ENCODE measurements around the gene CDCP1.
"Not testable (repeated sequence)": the region's sequence is repeated elsewhere in the genome, so short reads cannot be mapped to it uniquely, and the experiment has no call there.

CDCP1 gene

DNA sequence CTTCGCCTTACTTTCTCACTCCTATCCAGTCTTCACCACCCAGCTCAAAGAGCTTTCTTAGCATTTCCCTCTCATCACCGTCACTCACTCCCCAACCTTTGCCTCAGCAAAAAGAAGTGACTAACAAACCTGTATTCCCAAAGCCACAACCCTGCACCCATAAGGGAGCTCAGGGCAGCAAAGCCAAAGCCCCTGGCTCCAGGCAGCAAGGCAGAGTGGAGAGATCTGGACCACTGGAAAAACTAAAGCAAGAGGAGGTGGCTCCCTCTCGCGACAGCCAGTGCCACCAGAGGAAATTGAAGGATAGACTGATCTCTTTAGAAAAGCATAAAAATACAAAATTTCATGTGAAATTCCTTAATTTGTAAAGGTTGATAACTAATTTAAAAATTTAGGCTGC lies 25.1 kb upstream of the CDCP1 start:
- no peak for DNase-seq (ENCODE audit: low read depth)

DNA sequence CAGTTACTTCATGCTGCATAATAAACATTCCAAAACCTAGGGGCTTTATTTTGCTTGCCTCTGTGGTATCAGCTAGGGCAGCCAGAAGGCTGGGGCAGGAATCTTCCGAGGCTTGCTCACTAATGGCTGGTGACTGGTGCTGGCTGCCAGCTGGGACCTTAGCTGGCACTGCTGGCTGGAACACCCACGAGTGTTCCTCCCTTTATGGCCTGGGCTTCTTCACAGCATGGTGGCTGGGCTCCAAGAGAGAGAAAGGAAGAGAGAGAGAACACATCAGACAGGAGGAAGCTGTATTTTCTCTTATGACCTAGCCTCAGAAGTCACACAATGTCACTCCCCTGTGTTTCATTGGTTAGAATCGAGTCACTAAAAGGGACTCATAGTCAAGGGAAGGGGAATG lies 23.9 kb upstream of the CDCP1 start:
- DNase-seq (ENCODE audit: low read depth) = no peak

DNA sequence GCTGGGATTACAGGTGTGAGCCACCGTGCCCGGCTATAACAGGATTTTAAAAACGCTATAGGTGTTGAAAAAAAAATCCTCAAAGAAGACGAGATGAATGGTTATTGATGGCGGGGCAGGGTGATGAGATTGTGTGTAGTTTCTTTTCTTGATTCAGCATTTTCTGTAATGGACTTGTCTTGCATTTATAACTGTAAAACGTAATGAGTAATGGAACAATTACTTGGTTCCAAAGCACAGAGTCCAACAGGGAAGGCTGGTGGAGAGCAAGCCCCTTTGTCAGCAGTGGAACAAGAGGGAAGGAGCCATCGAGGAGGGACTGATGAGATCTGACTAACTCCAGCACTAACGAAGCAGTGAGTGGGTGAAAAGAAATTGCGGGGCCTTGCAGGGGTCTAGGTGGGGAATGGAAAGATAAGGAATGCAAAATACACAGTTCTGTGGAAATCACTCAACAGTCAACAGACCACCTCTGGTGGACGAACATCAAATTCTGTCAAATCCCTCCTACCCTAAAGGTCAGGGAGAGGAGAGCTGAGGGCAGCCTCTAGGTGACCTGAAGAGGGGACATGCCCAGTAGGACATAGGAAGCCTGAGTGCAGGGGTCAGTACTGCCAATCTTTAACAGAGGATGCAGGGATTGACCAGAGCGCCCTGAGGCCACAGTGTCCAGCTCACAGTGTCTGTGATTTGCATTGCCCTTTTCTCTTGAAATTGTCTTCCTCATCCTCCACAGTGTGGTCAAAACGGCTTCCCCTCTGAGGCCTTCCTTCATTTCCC lies 23.1 kb upstream of the CDCP1 start:
- DNase-seq (ENCODE audit: low read depth) = no peak

DNA sequence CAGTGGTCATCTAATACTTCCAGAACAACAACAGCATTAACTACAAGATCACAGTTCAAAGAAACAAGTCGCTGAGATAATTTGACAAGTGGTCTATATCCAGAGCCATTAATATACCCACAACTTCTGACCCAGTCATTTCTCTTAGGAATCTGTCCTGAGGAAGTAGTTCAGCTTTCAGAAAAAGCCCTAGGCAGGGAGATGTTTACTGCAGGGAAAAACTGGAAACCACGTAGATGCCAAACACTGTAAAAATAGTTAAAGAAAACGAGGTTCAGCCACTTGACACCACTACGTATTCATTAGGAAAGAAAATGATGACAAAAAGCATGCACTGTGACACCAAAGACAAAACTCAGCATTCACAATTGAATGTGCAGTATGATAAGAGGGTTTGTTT lies 22.3 kb upstream of the CDCP1 start:
- DNase-seq (ENCODE audit: low read depth) = no peak

DNA sequence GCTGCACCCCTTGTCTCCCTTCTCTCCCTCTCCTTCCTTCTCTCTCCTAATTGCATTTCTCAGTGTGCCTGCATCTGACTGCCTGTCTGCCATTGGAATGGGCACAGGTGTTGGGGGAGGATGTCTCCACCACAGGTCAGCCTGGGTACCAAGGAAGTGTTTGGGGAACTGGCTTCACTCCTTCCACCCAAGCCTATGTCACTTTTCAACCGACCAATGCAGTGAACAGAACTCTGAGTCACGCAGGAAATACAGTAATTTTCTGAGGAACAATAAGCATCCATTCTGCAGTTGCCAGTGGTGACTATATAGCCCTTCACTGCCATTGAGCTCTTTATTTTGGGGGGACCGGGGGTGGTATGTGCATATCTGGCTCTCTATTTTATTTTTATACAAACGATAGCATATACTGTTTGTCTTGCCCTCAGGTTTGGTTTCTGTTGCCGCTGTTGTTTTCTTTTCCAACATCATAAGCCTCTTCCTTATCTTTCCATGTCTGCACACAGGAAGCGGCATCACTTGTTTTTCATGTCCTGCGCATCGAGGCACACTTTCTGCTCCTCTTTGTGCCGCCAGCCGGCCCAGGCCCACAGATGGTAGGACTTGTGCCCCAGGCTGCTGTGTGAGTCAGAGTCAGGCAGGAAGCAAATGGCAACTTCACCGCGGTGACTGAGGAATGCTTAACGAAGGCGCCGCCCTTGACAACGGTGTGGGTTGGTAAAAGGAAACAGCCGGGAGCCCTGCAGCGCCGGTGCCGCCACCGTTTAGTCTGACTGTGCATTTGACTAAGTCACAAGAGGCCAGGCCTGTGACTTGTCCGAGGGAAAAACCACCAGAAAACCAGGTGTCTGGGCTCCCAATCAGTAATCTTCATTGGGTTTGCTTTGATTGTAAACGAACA lies 21.1 kb upstream of the CDCP1 start:
- peak; percentile 75 for DNase-seq (ENCODE audit: low read depth)

DNA sequence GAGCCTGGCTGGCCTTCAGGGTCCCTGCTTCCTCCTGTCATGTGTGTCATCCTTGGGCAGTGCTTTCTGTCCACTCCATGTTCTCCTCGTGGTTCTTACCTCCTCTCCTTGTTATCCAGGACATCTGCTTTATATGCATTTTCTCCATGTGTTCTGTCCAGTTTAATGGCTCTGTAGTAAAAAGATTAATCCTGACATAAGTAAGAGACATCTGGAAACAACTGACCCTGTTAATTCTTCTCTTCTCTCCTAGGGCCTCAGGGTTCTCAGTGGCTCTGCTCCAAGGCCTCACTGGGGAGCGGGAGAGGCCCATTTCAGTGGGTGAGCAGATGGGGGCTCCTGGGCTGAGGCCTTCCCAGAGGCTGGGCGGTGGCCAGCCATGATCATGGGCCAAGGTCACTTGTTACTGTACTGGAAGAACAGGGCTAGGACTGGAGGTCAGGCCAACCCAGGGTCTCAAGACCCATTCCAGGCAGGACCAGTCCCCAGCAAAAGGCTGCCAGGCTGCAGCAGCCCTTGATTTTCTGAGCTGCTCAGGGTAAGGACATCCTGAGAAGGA lies 20.2 kb upstream of the CDCP1 start:
- no peak for DNase-seq (ENCODE audit: low read depth)

DNA sequence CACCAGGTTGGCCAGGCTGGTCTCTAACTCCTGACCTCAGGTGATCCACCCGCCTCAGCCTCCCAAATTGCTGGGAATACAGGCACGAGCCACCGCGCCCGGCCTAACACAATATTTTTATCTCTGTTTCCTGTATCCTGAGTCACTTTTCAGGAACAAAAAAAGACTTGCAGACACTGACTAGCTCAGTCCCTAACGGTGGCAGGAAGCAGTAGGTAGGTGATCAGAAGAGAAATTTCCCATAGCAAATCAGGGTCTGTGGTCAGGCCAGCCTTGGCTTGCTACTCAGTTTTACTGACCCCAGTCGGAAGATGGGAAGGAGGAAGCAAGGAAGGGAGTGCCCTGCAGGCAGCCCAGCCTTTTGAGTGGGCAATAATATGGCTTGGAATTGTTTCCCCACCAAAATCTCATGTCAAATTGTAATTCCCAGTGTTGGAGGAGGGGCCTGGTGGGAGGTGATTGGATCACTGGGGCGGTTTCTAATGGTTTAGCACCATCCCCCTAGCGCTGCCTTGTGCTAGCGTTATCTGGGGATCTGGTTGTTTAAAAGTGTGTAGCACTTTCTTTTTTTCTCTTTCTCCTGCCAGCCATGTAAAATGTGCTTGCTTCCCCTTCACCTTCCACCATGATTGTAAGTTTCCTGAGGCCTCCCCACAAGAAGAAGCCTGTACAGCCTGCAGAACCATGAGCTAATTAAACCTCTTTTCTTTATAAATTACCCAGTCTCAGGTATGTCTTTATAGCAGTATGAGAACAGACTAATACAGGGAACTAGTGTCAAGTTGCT lies 19.5 kb upstream of the CDCP1 start:
- no peak for DNase-seq (ENCODE audit: low read depth)

DNA sequence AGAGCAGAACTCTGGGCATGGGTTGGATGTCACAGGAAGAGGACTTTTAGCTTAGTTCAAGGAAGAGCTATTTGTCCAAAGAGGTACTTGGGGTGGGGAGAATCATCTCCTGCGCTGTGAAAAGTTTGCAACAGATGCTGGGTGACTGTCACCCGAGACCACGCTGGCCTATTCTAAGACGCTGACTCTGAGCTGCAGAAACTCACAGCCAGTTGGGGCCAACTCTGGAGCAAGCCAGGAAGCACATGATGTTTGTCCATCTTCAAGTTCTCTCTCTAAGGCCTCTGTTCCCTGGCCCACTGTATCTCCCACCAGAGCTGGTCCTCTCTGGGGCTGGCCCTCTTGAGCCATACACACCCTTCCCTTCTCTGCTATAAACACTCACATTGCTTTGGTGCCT lies 17.9 kb upstream of the CDCP1 start:
- DNase-seq (ENCODE audit: low read depth) = no peak

DNA sequence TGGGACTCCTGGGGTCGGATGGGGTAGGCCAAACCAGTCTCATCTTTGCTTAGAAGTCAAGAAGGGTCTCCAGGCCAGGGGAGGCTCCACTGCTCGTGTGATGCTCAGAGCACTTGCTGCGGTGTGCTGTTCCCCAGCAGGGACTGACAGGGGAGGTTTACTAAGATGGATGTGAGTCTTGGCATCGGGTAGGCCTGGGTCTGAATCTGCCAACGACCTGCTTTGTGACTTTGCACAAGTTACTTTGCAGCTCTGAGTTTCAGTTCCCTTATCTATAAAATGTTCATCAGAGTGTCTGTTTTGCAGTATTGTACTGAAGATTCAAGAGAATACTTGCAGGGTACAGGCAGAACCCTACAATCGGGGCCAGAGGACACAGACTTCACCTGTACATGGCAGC lies 17.3 kb upstream of the CDCP1 start:
- no peak for DNase-seq (ENCODE audit: low read depth)

DNA sequence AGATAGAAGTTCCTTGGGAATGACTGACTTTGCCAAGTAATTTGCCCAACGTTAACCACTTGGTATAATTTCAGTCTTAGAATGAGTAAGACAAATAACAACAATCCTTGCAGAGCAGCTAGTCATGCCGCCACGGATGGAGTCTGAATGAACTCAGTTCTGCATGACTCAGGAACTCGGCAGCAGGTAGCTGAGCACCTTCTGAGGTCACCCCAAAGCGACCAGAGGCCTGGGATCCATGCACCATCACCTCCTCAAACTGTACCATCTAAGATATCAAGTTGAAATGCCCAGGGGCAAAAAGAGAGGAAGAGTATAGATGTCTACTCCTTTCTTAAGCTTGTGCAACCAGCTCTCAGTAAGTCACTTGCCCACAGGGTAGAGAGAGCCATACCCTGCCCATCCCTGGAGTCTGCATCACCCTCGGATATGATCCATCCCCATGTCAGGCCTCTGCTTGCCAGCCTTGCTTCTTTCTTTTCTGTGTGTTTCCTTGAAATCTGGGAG lies 8.5 kb upstream of the CDCP1 start:
- no peak for DNase-seq (ENCODE audit: low read depth)

DNA sequence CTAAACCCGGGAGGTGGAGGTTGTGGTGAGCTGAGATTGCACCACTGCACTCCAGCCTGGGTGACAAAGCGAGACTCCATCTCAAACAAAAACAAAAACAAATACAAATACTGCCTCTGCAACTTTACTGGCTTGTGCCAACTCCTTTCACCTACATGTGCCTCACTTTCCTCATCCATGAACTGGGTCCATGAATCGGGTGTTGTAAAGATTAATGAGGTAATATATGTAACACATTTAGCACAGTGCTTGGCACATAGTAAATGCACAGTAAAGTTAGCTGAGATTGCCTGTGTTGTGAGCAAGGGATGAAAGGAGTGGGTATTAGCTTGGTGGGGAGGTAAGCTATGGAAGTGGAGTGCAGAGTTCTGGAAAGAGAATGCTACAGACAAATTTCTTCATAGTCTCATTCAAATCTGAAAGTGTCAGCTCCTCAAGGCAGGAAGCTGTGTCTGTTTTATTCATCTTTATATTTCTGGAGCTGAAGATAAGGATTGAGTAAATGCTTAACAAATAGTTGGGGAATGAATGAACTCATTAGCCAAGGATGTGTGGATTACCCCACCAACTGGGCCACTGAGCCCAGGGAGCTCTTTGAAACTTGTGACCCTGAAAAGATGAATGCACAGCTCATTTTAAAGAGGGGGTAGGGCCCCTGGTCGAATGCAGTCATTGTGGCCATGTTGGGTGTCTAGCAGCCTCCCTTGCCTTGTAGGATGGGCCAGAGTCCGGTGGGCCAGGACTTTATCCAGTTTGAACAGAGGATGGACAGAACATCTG lies 7.7 kb upstream of the CDCP1 start:
- DNase-seq (ENCODE audit: low read depth) = no peak

DNA sequence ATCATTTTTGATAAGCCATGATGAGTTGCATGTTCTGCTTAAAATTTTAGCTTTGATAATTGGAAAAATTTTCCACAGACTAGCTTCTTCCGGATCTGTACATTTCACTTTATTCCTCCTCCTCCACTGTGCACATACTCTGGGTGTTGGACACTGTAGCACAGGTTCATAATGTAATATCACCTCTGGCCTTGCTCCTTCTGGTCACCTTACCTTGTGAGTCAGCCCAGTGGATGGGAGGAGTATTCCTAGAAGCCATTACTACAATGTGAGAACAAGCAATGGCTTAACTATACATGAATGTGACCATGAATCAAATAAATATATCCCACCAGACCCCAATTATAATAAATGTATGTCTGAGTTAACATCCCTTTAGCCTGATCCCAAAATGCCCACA lies 6.1 kb upstream of the CDCP1 start:
- DNase-seq (ENCODE audit: low read depth) = no peak

DNA sequence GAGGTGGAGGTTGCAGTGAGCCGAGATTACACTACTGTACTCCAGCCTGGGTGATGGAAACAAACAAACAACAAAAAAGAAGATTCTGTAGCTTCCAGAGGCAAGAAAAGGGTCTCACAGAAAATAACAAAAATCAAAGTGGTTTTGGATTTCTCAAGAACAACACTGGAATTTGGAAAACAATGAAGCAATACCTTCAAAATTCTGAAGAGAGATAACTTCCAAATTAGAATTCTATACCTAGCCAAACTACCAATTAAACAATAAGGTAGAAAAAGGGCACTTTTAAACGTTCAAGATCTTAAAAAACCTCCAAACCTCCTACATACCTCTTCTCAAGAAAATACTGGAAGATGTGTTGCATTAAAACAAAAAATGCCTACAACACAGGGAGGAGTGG lies 4.9 kb upstream of the CDCP1 start:
- no peak for DNase-seq (ENCODE audit: low read depth)

DNA sequence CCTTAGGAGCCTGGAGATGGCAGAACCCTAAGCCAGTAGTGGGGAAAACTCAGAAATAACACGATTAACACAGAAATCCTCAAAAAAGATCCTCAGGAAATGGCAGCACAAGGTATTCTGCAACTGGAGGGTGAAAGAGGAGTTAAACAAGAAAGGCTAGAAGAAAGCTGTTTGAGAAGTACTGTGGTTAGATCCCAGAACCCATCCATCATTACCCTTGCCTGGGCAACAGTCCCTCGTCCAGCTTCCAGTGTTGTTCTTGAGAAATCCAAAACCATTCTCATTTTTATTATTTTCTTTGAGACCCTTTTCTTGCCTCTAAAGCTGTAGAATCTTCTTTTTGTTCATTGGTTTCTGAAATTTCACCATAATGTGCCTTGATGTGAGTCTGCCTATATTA lies 2.7 kb upstream of the CDCP1 start:
- DNase-seq (ENCODE audit: low read depth) = no peak

DNA sequence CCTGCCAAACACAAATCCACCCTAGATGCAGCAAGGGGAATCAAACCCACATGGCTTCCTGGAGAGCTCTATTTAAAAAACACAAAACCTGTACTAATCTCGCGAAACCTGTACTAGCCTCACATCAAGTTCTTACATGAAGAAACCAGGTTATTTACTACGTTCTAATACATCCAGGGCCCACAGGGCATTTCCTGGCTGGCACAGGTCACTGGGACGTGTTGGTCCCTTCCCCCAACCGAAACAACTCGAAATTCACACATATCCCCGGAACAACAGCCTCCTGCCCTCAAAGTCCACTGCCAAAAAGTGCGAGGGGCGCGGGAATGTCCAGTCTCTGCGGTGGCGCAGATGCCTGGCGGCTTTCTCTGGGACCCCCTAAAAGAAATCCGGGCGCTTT lies 955 bp downstream of the CDCP1 start:
- DNase-seq (ENCODE audit: low read depth) = no peak

DNA sequence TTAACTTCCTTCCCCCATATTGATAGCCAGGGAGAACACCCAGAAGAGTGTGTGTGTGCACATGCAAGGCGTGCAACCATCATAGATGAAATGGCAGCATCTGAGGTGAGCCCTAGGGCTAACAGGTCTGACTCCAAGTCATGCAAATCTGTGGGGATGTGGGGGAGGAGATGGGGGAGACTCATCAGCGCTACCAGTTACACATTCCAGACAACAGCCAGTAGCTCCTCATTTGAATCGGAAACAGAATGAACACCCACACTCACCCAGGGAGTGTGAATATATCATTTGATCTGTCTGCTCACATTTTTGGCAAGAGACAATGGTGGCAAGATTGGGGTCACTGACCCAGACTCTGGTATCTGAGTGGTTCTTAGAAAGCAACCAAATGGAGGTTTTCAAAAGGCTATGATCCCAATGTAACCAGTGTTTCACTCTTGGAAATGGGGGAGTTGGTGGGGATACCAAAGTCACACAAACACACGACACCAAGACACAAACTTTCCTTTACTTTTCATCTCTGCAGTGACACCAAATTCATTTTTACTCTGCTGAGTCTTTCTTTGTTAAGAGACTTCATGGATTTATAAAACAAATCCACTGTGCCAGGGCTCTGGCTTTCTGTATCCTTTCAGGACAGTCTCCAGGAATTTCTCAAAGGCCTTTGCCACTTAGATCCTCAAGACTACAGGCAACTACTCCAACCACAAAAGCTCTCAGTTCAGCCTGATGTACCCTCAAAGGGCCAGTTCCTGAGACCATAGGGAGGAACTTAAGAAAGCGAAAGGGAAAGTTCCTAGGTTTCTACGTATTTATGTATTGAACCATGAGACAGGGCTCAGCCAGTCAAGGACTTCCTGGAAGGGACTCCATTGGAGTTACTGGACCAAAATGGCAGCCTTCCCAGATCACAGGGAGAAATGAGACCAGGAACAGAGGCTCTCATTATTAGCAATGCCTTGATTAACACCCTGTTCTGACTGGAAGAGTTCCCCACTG lies 2.2 kb downstream of the CDCP1 start:
- DNase-seq (ENCODE audit: low read depth) = no peak

DNA sequence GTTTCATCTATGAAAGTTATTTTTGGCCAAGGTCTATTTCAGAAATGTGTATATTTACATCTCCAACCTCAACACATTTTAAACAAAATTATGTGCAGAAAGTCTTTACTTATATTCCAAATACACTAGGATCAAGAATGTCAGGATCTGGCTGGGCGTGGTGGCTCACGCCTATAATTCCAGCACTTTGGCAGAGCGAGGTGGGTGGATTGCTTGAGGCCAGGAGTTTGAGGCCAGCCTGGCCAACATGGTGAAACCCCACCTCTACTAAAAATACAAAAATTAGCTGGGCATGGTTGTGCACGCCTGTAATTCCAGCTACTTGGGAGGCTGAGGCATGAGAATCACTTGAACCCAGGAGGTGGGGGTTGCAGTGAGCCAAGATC lies 5.4 kb downstream of the CDCP1 start:
- DNase-seq (ENCODE audit: low read depth) = not testable (repeated sequence)

DNA sequence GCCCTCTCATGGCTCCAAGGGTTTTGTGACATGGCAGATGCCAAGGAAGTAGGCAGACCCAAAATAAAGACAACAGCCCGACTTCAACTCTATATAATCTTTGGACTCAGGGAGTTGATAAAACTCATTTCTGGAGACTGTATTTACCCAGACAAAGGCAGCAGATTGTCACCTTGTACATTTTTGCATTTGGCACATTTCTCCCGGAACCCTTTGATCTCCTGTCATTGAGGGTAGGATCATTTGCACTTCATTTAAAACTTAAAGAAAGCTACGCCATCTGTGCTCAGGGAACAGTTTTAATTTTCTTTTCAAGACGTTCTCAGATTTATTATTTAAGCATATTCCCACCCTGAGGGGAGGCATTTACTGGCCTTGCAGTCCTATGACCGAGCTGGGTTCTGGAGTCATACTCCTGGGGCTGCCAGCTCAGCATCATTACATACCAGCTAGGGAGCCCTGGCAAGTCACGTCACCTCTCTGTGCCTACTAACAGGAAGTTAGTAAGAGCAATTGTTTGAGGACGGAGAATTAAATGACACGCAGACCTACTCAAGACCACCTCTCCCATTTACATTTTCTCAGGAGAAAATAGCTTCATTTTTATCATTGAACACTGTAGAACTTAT lies 5.9 kb downstream of the CDCP1 start:
- DNase-seq (ENCODE audit: low read depth) = no peak

DNA sequence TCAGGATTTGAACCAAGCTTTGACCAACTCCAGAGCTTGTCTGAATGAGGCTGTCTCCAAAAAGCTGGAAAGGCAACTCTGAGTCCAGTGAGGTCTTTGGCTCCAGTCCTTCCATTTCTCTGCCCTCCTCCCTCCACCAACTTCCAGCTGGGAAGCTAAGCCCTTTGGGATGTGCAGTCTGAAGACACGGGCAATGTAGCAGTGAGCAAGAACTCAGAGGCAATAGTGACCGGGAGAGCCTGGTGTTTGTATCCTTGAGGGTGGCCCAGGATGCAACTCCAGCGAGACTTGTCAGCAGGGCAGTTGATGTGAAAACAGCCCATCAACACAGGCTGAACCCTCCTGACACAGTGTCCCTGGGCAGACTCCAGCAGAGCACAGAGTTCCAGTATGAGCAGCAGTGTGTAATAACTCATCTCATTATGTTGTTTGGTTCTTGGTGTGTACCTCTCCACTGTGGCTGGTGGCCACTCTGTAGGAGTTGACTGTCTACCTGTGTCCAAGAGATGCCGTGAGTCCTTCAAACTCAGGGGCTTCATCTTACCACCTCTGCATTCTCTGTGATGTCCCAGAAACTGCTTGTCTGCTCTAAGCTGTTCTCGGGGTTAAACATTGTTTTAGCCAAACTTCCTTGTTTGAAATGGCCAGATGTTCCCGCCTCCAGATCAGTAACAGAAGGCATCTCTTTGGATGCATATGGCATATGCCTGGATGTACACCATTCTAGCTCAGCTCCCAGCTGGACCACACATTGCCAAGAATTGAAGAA lies 6.6 kb downstream of the CDCP1 start:
- no peak for DNase-seq (ENCODE audit: low read depth)
